Right lobe of liver (tissue), 6 donors: Measurements from ENCODE around the gene GLP1R. TPM values are rescaled to one million over a fixed set of nuclear protein-coding genes. Genes with fewer than 3 reads are reported as not detected.

ENCODE experiments used
- ATAC-seq, 4 donors: fragments of 200-7000 bp; cut with Tn5 transposase; one replicate each; pipeline ENCODE4 v1.9.1; 2020; ENCODE audit warnings: mild to moderate bottlenecking in 4 of 4, moderate library complexity in 4 of 4
- DNase-seq, 3 donors: peaks; one replicate each; pipeline ENCODE4 v3.0.0-alpha.2; 2020
- H3K27ac ChIP-seq, 3 donors: fragments of 200-600 bp; one replicate each; pipeline ENCODE4 v1.8.0; 2022
- H3K27me3 ChIP-seq, 2 donors: fragments of 200-600 bp; one replicate each; pipeline ENCODE4 v1.8.0; 2022
- H3K36me3 ChIP-seq, 4 donors: fragments of 200-600 bp; sonication (generic) in 1 of 4; one replicate each; pipeline versions ENCODE4 v1.5.1 to v1.8.0; 2017 to 2022; ENCODE audit warnings: control low read depth in 1 of 4
- H3K4me1 ChIP-seq, 4 donors: fragments of 200-600 bp; sonication (generic) in 1 of 4; one replicate each; pipeline versions ENCODE4 v1.5.1 to v1.8.0; 2017 to 2022; ENCODE audit warnings: control low read depth in 1 of 4
- H3K4me3 ChIP-seq, 3 donors: fragments of 200-600 bp; one replicate each; pipeline ENCODE4 v1.8.0; 2022
- H3K9me3 ChIP-seq, 4 donors: fragments of 200-600 bp; sonication (generic) in 1 of 4; one replicate each; pipeline versions ENCODE4 v1.5.1 to v1.8.0; 2017 to 2022; ENCODE audit warnings: control low read depth in 1 of 4
- CTCF ChIP-seq, 4 donors: fragments of 200-600 bp in 3 of 4; fragments of 450-650 bp in 1 of 4; IDR thresholded peaks; one replicate each; pipeline versions ENCODE4 v1.5.1 to v1.8.0; 2016 to 2022; ENCODE audit warnings: antibody characterized with exemption in 4 of 4, mild to moderate bottlenecking in 2 of 4
- POLR2A ChIP-seq: fragments of 450-650 bp; IDR thresholded peaks from one replicate; pipeline ENCODE4 v1.6.1; 2017; ENCODE audit warnings: antibody characterized with exemption, mild to moderate bottlenecking
- WGBS: methylation state at CpG from one replicate; pipeline ENCODE4 v1.1.6; 2018; ENCODE audit warnings: low coverage, low lambda C conversion rate; ENCODE audit not compliant: insufficient coverage; ENCODE audit errors: missing lambda C conversion rate; 5-methylcytosine and 5-hydroxymethylcytosine counted together
- intact Hi-C, 2 donors: fragments of 100-400 bp; cut with DNase I; formaldehyde crosslinking; loops; one replicate each; pipeline versions ENCODE4 v1.11.2 to v1.14.1; 2022
- total RNA-seq, 6 experiments: library from RNA; depleted of rRNA in 2 of 6; stranded (reverse); fragments of >200 nt in 2 of 6; fragmentation: NEBNext Ultra II Directional in 3 of 6; extraction: Animal tissue kit (Norgen Biotek cat#: 25700) in 3 of 6; gene quantifications; one replicate each; pipeline versions ENCODE4 v1.1.0 to v1.2.4, GENCODE V29; 2016 to 2023
- donor health status: DM: no; HTN: yes; CAD: no.
- donor health status: DM: no; HTN: no; CAD: no.
- donor health status: DM: no; HTN: no; CAD: no.
- donor health status: DM: no; HTN: yes; CAD: no.
- donor health status: DM: no; HTN: yes; CAD: no.

GLP1R gene
- total RNA-seq, 6 experiments from 2014 or later = not detected

- Histone ChIP-seq H3K9me3 (no peaks in the 10 kb centered on the region), H3K27ac (no peak overlapping the region), H3K27me3 (no peaks in the 10 kb centered on the region), H3K4me3 (no peak overlapping the region), H3K36me3 (no peaks in the 10 kb centered on the region), H3K4me1 (no peaks in the 10 kb centered on the region)
- intact Hi-C loops = loop anchor here in 1 of 2 donors (10.0 kb wide), 1 partner anchor 90 kb away; no protein-coding TSS in a partner anchor
- no peak for DNase-seq
- no peak for ATAC-seq
- TF ChIP-seq POLR2A = no peak
- TF ChIP-seq CTCF (IDR thresholded peaks at IDR 0.05) = no peak
- WGBS = 53% methylated on average over 3 of the region's 9 CpGs
Measured at GRCh38 chr6:39074486-39074885, 25.9 kb downstream of the GLP1R start.

GRCh38 chr6:39075010-39075686 is 26.6 kb downstream of the GLP1R start:
- no peaks in the 10 kb centered on the region for H3K36me3 ChIP-seq
- H3K4me1 ChIP-seq = no peaks in the 10 kb centered on the region
- H3K27me3 ChIP-seq = no peaks in the 10 kb centered on the region
- whole genome bisulfite sequencing = 49% methylated on average over 7 of the region's 12 CpGs
- peak in 1 of 3 donors; percentile 25 for DNase-seq
- no peak for ATAC-seq
- no peaks in the 10 kb centered on the region for H3K9me3 ChIP-seq
- TF ChIP-seq CTCF (IDR thresholded peaks at IDR 0.05) (no peak), POLR2A (no peak)
- no peak overlapping the region for H3K4me3 ChIP-seq
- intact Hi-C loops = loop anchor here in 1 of 2 donors (10.0 kb wide), 1 partner anchor 90 kb away; no protein-coding TSS in a partner anchor
- H3K27ac ChIP-seq = no peak overlapping the region

DNA sequence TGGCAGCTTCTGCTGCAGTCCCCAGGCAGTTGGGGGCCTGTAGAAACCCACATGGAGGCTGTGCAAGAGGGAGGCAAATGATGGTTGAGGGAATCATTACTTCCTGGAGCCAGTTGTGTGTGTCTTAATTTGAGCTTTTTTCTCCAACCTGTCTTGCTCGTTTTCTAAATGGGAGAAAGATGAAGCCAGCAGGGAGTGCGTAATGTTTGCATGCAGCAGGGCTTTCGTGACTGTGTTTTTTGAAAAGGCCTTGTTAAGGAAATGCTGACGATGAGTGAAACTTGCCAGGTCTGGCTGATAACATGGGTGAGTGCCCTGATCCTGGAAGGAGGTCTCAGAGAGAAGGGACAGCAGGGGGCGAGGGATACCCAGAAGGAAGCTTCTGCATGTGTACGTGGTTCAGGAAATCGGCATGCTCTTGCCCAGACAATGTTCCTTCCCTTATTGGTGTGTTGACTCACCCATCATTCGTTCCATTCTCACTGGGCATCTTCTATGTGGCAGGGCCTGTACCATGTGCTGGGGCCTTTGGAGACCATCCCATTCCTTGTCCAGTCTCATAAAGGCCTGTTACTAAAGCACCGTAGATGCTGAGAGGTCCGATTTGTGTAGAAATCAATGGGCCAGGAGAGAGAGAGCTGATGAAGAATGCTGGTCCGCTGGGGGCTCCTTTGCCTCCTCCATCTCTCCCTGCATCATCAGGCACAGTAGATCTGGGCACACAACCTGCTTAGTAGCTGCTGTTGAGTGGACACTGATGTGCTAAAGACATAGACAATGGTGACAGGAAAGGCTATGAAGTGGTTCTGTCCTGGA is 27.4 kb downstream of the GLP1R start:
- Histone ChIP-seq H3K9me3 (no peaks in the 10 kb centered on the region), H3K36me3 (no peaks in the 10 kb centered on the region), H3K27me3 (no peaks in the 10 kb centered on the region), H3K27ac (no peak overlapping the region), H3K4me1 (no peaks in the 10 kb centered on the region), H3K4me3 (no peak overlapping the region)
- intact Hi-C loops = loop anchor here in 1 of 2 donors (10.0 kb wide), 1 partner anchor 91 kb away; no protein-coding TSS in a partner anchor
- no peak for ATAC-seq
- WGBS = 84% methylated on average over 4 of the region's 11 CpGs
- DNase-seq = no peak
- TF ChIP-seq CTCF (IDR thresholded peaks at IDR 0.05) (no peak), POLR2A (no peak)

GRCh38 chr6:39076623-39077535 is 28.3 kb downstream of the GLP1R start:
- no peaks in the 10 kb centered on the region for H3K4me1 ChIP-seq
- H3K4me3 ChIP-seq = no peak overlapping the region
- WGBS = 79% methylated on average over 9 of the region's 9 CpGs
- no peaks in the 10 kb centered on the region for H3K36me3 ChIP-seq
- H3K27ac ChIP-seq = no peak overlapping the region
- ATAC-seq = no peak
- no peak for DNase-seq
- TF ChIP-seq CTCF (IDR thresholded peaks at IDR 0.05) (no peak), POLR2A (no peak)
- H3K9me3 ChIP-seq = no peaks in the 10 kb centered on the region
- intact Hi-C loops = loop anchor here in 1 of 2 donors (10.0 kb wide), 1 partner anchor 92 kb away; no protein-coding TSS in a partner anchor
- H3K27me3 ChIP-seq = no peaks in the 10 kb centered on the region
